Raji (cell line): ENCODE data around the gene SAFB.

Experiments
- POLR2A ChIP-seq: IDR thresholded peaks from 2 replicates; pipeline ENCODE4 v1.6.1; 2011; ENCODE audit warnings: low read depth, low read length, control low read depth; ENCODE audit not compliant: insufficient read depth

Gene SAFB

GRCh38 chr19:5641171-5641570 is 18.3 kb downstream of the SAFB start:
- no peak for TF ChIP-seq POLR2A

GRCh38 chr19:5642204-5642603 is 19.3 kb downstream of the SAFB start:
- no peak for TF ChIP-seq POLR2A

GRCh38 chr19:5643060-5643459 is 20.2 kb downstream of the SAFB start:
- no peak for TF ChIP-seq POLR2A

- no peak for TF ChIP-seq POLR2A
Observed at GRCh38 chr19:5644037-5644436, 21.2 kb downstream of the SAFB start.

GRCh38 chr19:5645409-5645808 is 22.5 kb downstream of the SAFB start:
- no peak for TF ChIP-seq POLR2A

GRCh38 chr19:5646703-5647102 is 23.8 kb downstream of the SAFB start:
- TF ChIP-seq POLR2A: no peak

GRCh38 chr19:5648464-5648863 is 25.6 kb downstream of the SAFB start:
- no peak for TF ChIP-seq POLR2A

GRCh38 chr19:5651361-5651760 is 28.5 kb downstream of the SAFB start:
- no peak for TF ChIP-seq POLR2A

GRCh38 chr19:5652261-5652660 is 29.4 kb downstream of the SAFB start:
- TF ChIP-seq POLR2A: no peak

GRCh38 chr19:5654931-5655330 is 32.0 kb downstream of the SAFB start:
- no peak for TF ChIP-seq POLR2A

GRCh38 chr19:5655412-5655811 is 32.5 kb downstream of the SAFB start:
- TF ChIP-seq POLR2A: no peak

- no peak for TF ChIP-seq POLR2A
Observed at GRCh38 chr19:5661483-5661882, 38.6 kb downstream of the SAFB start.

- no peak for TF ChIP-seq POLR2A
Observed at GRCh38 chr19:5663904-5664303, 41.0 kb downstream of the SAFB start.

- no peak for TF ChIP-seq POLR2A
Observed at GRCh38 chr19:5664515-5664914, 41.6 kb downstream of the SAFB start.

- no peak for TF ChIP-seq POLR2A
Observed at GRCh38 chr19:5665781-5666513, 43.1 kb downstream of the SAFB start.

- TF ChIP-seq POLR2A: no peak
Observed at GRCh38 chr19:5666921-5667610, 44.2 kb downstream of the SAFB start.
